HCT116 (cell line): ENCODE results near the gene COA8. TPM values are rescaled to one million over a fixed set of nuclear protein-coding genes. Genes with fewer than 3 reads are reported as not detected.

Experiments
- ATAC-seq: fragments of 200-7000 bp; cut with Tn5 transposase; 2 replicates; pipeline ENCODE4 v1.9.1; 2020; ENCODE audit warnings: mild to moderate bottlenecking, moderate library complexity
- BruUV-seq: library from RNA; stranded (reverse); fragments of 400-500 nt; replicated peaks from 2 replicates; lab custom pipeline; 2021; lab: Mats Ljungman, UMichigan
- CTCF ChIA-PET: fragments of 300-600 bp; sonication (Branson Sonifier 250); formaldehyde crosslinking; loops from one replicate; lab custom pipeline; 2021; ENCODE audit warnings: antibody characterized with exemption; lab: Charles Lee
- POLR2A ChIA-PET: fragments of 300-600, 350-600 bp; sonication (Branson Sonifier 250); formaldehyde crosslinking; loops from one replicate; lab custom pipeline; 2021; ENCODE audit warnings: antibody characterized with exemption; lab: Charles Lee
- RAD21 ChIA-PET, 2 experiments: fragments of 300-600 bp; sonication (Branson Sonifier 250); formaldehyde crosslinking; loops; one replicate each; lab custom pipeline; 2023; ENCODE audit warnings: low total read pairs in 2 of 2; ENCODE audit not compliant: uncharacterized antibody in 2 of 2, unreplicated experiment in 2 of 2, low non-redundant PET in 1 of 2; lab: Charles Lee
- DNase-seq: peaks from one replicate; pipeline ENCODE4 v3.0.0-alpha.2; 2010; ENCODE audit warnings: low read depth, low spot score
- H2AFZ ChIP-seq: fragments of 200-600 bp; shearing (Covaris generic), sonication (generic); 2 replicates; pipeline ENCODE4 v1.6.1; 2017; ENCODE audit warnings: low read depth, mixed run types, mixed read lengths, antibody characterized with exemption, low read length; ENCODE audit not compliant: poor library complexity, severe bottlenecking
- H3K27ac ChIP-seq: 2 replicates; pipeline ENCODE4 v1.5.1; 2012; ENCODE audit warnings: low read depth, low read length
- H3K27me3 ChIP-seq: fragments of 200-600 bp; sonication (generic); 2 replicates; pipeline ENCODE4 v1.6.1; 2016; ENCODE audit warnings: mixed run types, low read length, mixed read lengths; ENCODE audit not compliant: insufficient read depth
- H3K36me3 ChIP-seq, 2 experiments: fragments of 200-500 bp in 1 of 2; fragments of 200-600 bp in 1 of 2; sonication (Bioruptor generic) in 1 of 2; sonication (generic) in 1 of 2; 2 replicates each; pipeline versions ENCODE4 v1.5.1 to v1.6.1; 2014 to 2016; ENCODE audit warnings: low read length in 2 of 2, inconsistent platforms in 1 of 2, mixed read lengths in 1 of 2, mixed run types in 1 of 2; ENCODE audit not compliant: insufficient read depth in 2 of 2, control insufficient read depth in 1 of 2
- H3K4me1 ChIP-seq, 2 experiments: fragments of 200-600 bp in 1 of 2; sonication (generic) in 1 of 2; 2 replicates each; pipeline versions ENCODE4 v1.5.1 to v1.6.1; 2012 to 2017; ENCODE audit warnings: low read length in 2 of 2, inconsistent platforms in 1 of 2, mild to moderate bottlenecking in 1 of 2, mixed read lengths in 1 of 2, mixed run types in 1 of 2, moderate library complexity in 1 of 2; ENCODE audit not compliant: insufficient read depth in 2 of 2, control insufficient read depth in 1 of 2
- H3K4me2 ChIP-seq: fragments of 200-600 bp; sonication (generic); 2 replicates; pipeline ENCODE4 v1.6.1; 2017; ENCODE audit warnings: mixed run types, low read length, mixed read lengths
- H3K4me3 ChIP-seq, 2 experiments: fragments of 200-600 bp in 1 of 2; sonication (generic) in 1 of 2; replicated peaks in 1 of 2; 2 replicates each; pipeline ENCODE4 v1.5.1; 2011 to 2016; ENCODE audit warnings: low read length in 2 of 2, control low read depth in 1 of 2, low read depth in 1 of 2, mild to moderate bottlenecking in 1 of 2, mixed read lengths in 1 of 2, mixed run types in 1 of 2
- H3K79me2 ChIP-seq: fragments of 200-600 bp; sonication (generic); 2 replicates; pipeline ENCODE4 v1.6.1; 2017; ENCODE audit warnings: mild to moderate bottlenecking, mixed run types, low read length, moderate library complexity, mixed read lengths; ENCODE audit not compliant: insufficient read depth
- H3K9ac ChIP-seq: fragments of 200-600 bp; sonication (generic); 2 replicates; pipeline ENCODE4 v1.6.1; 2016; ENCODE audit warnings: low read length, mixed read lengths
- H3K9me2 ChIP-seq: fragments of 200-600 bp; sonication (generic), shearing (Covaris generic); 2 replicates; pipeline ENCODE4 v1.6.1; 2017; ENCODE audit warnings: mixed run types, mild to moderate bottlenecking, moderate library complexity; ENCODE audit not compliant: insufficient read depth
- H3K9me3 ChIP-seq, 2 experiments: fragments of 200-500 bp in 1 of 2; fragments of 200-600 bp in 1 of 2; sonication (Bioruptor generic) in 1 of 2; sonication (generic) in 1 of 2; 2 replicates each; pipeline ENCODE4 v1.6.1; 2014 to 2017; ENCODE audit warnings: low read length in 2 of 2, mixed read lengths in 2 of 2, inconsistent platforms in 1 of 2, low read depth in 1 of 2, mild to moderate bottlenecking in 1 of 2, mixed run types in 1 of 2, moderate library complexity in 1 of 2; ENCODE audit not compliant: control insufficient read depth in 1 of 2, insufficient read depth in 1 of 2
- H4K20me1 ChIP-seq: fragments of 200-600 bp; sonication (generic), shearing (Covaris generic); 2 replicates; pipeline ENCODE4 v1.6.1; 2017; ENCODE audit warnings: mixed run types, mild to moderate bottlenecking, moderate library complexity; ENCODE audit not compliant: insufficient read depth
- CBX3 ChIP-seq: IDR thresholded peaks from 2 replicates; pipeline ENCODE4 v1.6.1; 2012; ENCODE audit warnings: low read depth
- CEBPB ChIP-seq: IDR thresholded peaks from 2 replicates; pipeline ENCODE4 v1.6.1; 2012; ENCODE audit warnings: low read depth
- ELF1 ChIP-seq: IDR thresholded peaks from 2 replicates; pipeline ENCODE4 v1.6.1; 2012; ENCODE audit warnings: low read depth, borderline replicate concordance
- EZH2 ChIP-seq: fragments of 200-600 bp; sonication (generic); IDR thresholded peaks from 2 replicates; pipeline ENCODE4 v1.6.1; 2017; ENCODE audit warnings: antibody characterized with exemption, mixed run types
- EZH2phosphoT487 ChIP-seq: fragments of 200-600 bp; IDR thresholded peaks from 2 replicates; pipeline ENCODE4 v1.6.1; 2018; ENCODE audit warnings: antibody characterized with exemption, borderline replicate concordance
- FOSL1 ChIP-seq: IDR thresholded peaks from 2 replicates; pipeline ENCODE4 v1.6.1; 2012; ENCODE audit warnings: low read depth
- JUND ChIP-seq: IDR thresholded peaks from 2 replicates; pipeline ENCODE4 v1.6.1; 2012
- MAX ChIP-seq: IDR thresholded peaks from 2 replicates; pipeline ENCODE4 v1.6.1; 2012
- SIN3A ChIP-seq: IDR thresholded peaks from 2 replicates; pipeline ENCODE4 v1.6.1; 2012; ENCODE audit warnings: low read depth
- SP1 ChIP-seq: IDR thresholded peaks from 2 replicates; pipeline ENCODE4 v1.6.1; 2012; ENCODE audit warnings: low read depth
- SRF ChIP-seq: IDR thresholded peaks from 2 replicates; pipeline ENCODE4 v1.6.1; 2012; ENCODE audit warnings: low read depth
- TCF7L2 ChIP-seq: IDR thresholded peaks from 2 replicates; pipeline ENCODE4 v1.7.0; 2011; ENCODE audit warnings: borderline replicate concordance, inconsistent platforms; ENCODE audit not compliant: insufficient read depth, insufficient read length; ENCODE audit errors: extremely low read depth
- YY1 ChIP-seq: IDR thresholded peaks from 2 replicates; pipeline ENCODE4 v1.6.1; 2011; ENCODE audit warnings: low read length, low read depth, moderate library complexity, mild to moderate bottlenecking; ENCODE audit not compliant: insufficient replicate concordance; ENCODE audit errors: extremely low read depth
- ZBTB33 ChIP-seq: IDR thresholded peaks from 2 replicates; pipeline ENCODE4 v1.6.1; 2011; ENCODE audit warnings: mild to moderate bottlenecking, low read length, moderate library complexity; ENCODE audit not compliant: insufficient replicate concordance; ENCODE audit errors: extremely low read depth
- ZFX ChIP-seq: fragments of 450-650 bp; IDR thresholded peaks from 2 replicates; pipeline ENCODE4 v1.6.1; 2017
- ZNF274 ChIP-seq: fragments of 200-500 bp; sonication (Bioruptor generic); IDR thresholded peaks from 2 replicates; pipeline ENCODE4 v1.6.1; 2014; ENCODE audit warnings: mild to moderate bottlenecking, low read depth, low read length, inconsistent platforms
- intact Hi-C: fragments of 100-400 bp; cut with micrococcal nuclease; formaldehyde crosslinking; loops from 2 replicates; pipeline ENCODE4 v1.10.0; 2022
- total RNA-seq: library from RNA; stranded (reverse); gene quantifications from one replicate; pipeline ENCODE4 v1.2.1, GENCODE V29; 2021; ENCODE audit not compliant: unreplicated experiment
- TF ChIP-seq, protein P1 (sequence below): IDR thresholded peaks from 2 replicates; pipeline ENCODE4 v1.6.1; 2012
- TF ChIP-seq, protein P2 (sequence below): IDR thresholded peaks from 2 replicates; pipeline ENCODE4 v1.6.1; 2012; ENCODE audit warnings: low read depth

Gene COA8
- total RNA-seq, 1 experiment from 2014 or later: 29.4 TPM

- no peak overlapping the region for H3K9ac ChIP-seq
- H3K4me2 ChIP-seq: no peak overlapping the region
- peaks cover 10% of the 10 kb centered on the region; the same call in 1 of the 2 replicates for H4K20me1 ChIP-seq
- H3K36me3 ChIP-seq: peaks cover 13 to 27% of the 10 kb centered on the region in 2 experiments; a peak in 3 of 4 replicates
- CTCF ChIA-PET: interaction anchor here (1.1 kb wide), 1 partner anchor 11 kb away, joined by 3 read pairs; no protein-coding TSS in a partner anchor
- no peak overlapping the region for H3K27ac ChIP-seq
- BruUV-seq: no TSS peak
- no peaks in the 10 kb centered on the region for H3K9me3 ChIP-seq
- POLR2A ChIA-PET: interaction anchor here (1.3 kb wide), 1 partner anchor 34 kb away, joined by 5 read pairs; the partner anchor contains the start of gene CKB
- intact Hi-C loops: no loop called here
- H3K27me3 ChIP-seq: no peaks in the 10 kb centered on the region
- no peak overlapping the region for H3K4me3 ChIP-seq
- DNase-seq: no peak
- no peak for ATAC-seq
- H3K79me2 ChIP-seq: peaks cover 58% of the 10 kb centered on the region
- H3K9me2 ChIP-seq: no peaks in the 10 kb centered on the region
- H2AFZ ChIP-seq: no peak overlapping the region
- peaks cover 14 to 21% of the 10 kb centered on the region in 2 experiments for H3K4me1 ChIP-seq
- RAD21 ChIA-PET: interaction anchor here in 1 of 2 experiments (0.7 kb wide), 1 partner anchor 11 kb away, joined by 3 read pairs; no protein-coding TSS in a partner anchor
- TF ChIP-seq ZFX (no peak), EZH2phosphoT487 (no peak), ELF1 (no peak), SP1 (no peak), ZNF274 (no peak), SRF (no peak), TCF7L2 (no peak), CBX3 (no peak), EZH2 (no peak), SIN3A (no peak), FOSL1 (no peak), JUND (no peak), YY1 (no peak), CEBPB (no peak), MAX (no peak), ZBTB33 (no peak)
- TF ChIP-seq, protein P1, sequence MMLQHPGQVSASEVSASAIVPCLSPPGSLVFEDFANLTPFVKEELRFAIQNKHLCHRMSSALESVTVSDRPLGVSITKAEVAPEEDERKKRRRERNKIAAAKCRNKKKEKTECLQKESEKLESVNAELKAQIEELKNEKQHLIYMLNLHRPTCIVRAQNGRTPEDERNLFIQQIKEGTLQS: no peak
- TF ChIP-seq, protein P2, sequence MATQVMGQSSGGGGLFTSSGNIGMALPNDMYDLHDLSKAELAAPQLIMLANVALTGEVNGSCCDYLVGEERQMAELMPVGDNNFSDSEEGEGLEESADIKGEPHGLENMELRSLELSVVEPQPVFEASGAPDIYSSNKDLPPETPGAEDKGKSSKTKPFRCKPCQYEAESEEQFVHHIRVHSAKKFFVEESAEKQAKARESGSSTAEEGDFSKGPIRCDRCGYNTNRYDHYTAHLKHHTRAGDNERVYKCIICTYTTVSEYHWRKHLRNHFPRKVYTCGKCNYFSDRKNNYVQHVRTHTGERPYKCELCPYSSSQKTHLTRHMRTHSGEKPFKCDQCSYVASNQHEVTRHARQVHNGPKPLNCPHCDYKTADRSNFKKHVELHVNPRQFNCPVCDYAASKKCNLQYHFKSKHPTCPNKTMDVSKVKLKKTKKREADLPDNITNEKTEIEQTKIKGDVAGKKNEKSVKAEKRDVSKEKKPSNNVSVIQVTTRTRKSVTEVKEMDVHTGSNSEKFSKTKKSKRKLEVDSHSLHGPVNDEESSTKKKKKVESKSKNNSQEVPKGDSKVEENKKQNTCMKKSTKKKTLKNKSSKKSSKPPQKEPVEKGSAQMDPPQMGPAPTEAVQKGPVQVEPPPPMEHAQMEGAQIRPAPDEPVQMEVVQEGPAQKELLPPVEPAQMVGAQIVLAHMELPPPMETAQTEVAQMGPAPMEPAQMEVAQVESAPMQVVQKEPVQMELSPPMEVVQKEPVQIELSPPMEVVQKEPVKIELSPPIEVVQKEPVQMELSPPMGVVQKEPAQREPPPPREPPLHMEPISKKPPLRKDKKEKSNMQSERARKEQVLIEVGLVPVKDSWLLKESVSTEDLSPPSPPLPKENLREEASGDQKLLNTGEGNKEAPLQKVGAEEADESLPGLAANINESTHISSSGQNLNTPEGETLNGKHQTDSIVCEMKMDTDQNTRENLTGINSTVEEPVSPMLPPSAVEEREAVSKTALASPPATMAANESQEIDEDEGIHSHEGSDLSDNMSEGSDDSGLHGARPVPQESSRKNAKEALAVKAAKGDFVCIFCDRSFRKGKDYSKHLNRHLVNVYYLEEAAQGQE: no peak
Measured at GRCh38 chr14:103556946-103557758, 5.6 kb upstream of the COA8 start.
